ENCODE data around the gene PCDHA11.
"Not testable (repeated sequence)": the region's sequence is repeated elsewhere in the genome, so short reads cannot be mapped to it uniquely, and the experiment has no call there.

The PCDHA11 gene

DNA sequence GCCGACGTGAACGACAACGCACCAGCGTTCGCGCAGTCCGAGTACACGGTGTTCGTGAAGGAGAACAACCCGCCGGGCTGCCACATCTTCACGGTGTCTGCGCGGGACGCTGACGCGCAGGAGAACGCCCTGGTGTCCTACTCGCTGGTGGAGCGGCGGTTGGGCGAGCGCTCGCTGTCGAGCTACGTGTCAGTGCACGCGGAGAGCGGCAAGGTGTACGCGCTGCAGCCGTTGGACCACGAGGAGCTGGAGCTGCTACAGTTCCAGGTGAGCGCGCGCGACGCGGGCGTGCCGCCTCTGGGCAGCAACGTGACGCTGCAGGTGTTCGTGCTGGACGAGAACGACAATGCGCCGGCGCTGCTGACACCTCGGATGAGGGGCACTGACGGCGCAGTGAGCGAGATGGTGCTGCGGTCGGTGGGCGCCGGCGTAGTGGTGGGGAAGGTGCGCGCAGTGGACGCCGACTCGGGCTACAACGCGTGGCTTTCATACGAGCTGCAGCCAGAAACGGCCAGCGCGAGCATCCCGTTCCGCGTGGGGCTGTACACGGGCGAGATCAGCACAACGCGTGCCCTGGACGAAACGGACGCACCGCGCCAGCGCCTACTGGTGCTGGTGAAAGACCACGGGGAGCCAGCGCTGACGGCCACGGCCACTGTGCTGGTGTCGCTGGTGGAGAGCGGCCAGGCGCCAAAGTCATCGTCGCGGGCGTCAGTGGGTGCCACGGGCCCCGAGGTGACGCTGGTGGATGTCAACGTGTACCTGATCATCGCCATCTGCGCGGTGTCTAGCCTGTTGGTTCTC is 18.7 kb upstream of the PCDHA11 start:
- DNase-seq = not testable (repeated sequence)

DNA sequence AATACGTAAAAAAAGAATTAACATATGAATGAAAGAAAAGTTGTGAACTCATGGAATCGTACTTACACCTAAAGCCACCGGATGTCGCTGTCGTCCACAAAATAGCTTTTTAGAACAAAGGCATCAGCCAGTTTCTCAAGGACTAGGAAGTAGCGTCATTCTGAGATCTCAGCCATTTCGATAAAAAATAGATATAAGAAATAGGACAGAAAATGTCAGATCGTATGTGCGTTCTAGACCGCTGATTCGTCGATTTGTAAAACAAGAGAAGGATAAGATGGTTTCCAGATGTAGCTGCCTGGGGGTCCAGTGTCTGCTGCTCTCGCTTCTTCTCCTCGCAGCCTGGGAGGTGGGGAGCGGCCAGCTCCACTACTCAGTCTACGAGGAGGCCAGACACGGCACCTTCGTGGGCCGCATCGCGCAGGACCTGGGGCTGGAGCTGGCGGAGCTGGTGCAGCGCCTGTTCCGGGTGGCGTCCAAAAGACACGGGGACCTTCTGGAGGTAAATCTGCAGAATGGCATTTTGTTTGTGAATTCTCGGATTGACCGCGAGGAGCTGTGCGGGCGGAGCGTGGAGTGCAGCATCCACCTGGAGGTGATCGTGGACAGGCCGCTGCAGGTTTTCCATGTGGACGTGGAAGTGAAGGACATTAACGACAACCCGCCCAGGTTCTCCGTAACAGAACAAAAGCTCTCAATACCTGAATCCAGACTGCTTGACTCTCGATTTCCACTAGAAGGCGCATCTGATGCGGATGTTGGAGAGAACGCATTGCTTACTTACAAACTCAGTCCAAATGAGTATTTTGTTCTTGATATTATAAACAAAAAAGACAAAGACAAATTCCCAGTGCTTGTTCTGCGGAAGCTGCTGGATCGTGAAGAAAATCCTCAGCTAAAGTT is 12.7 kb upstream of the PCDHA11 start, which contains the start of gene PCDHA10:
Gene PCDHA10 (plus strand): TSS at position 126 of the 903 bp plus-strand sequence. CDS start 152 bp downstream, at position 278.
- DNase-seq = no peak

- DNase-seq = no peak
Observed at GRCh38 chr5:140857177-140857986, 11.4 kb upstream of the PCDHA11 start.

- no peak for DNase-seq
Observed at GRCh38 chr5:140857987-140858240, 10.8 kb upstream of the PCDHA11 start.

DNA sequence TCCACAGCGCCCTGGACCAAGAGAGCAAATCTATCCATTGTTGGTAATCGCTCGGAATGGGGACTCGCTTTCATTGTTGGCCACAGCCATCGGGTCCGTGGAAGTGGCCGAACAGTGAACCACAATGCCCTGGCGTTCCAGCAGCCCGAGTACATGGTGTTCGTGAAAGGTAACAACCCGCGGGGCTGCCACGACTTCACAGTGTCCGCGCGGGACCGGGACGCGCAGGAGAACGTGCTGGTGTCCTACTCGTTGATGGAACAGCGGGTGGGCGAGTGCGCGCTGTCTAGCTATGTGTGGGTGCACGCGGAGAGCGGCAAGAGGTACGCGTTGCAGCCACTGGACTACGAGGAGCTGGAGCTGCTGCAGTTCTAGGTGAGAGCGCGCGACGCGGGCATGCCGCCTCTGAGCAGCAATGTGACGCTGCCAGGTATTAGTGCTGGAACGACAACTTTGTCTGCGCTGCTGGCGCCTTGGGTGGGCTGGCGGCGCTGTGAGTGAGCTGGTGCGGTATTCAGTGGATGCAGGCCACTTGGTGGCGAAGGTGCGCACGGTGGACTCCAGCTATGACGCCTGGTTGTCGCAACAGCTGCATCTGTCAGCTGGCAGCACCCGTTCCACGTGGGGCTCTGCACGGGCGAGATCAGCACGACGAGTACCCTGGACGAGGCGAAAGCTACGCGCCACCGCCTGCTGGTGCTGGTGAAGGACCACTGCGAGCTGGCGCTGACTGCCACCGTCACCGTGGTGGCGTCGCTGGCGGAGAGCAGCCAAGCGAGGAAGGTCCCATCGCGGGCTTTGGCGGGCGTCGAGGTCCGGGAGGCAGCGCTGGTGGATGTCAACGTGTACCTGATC is 6.1 kb upstream of the PCDHA11 start:
- no peak for DNase-seq

- DNase-seq = no peak
Observed at GRCh38 chr5:140869555-140869886, 764 bp downstream of the PCDHA11 start.

DNA sequence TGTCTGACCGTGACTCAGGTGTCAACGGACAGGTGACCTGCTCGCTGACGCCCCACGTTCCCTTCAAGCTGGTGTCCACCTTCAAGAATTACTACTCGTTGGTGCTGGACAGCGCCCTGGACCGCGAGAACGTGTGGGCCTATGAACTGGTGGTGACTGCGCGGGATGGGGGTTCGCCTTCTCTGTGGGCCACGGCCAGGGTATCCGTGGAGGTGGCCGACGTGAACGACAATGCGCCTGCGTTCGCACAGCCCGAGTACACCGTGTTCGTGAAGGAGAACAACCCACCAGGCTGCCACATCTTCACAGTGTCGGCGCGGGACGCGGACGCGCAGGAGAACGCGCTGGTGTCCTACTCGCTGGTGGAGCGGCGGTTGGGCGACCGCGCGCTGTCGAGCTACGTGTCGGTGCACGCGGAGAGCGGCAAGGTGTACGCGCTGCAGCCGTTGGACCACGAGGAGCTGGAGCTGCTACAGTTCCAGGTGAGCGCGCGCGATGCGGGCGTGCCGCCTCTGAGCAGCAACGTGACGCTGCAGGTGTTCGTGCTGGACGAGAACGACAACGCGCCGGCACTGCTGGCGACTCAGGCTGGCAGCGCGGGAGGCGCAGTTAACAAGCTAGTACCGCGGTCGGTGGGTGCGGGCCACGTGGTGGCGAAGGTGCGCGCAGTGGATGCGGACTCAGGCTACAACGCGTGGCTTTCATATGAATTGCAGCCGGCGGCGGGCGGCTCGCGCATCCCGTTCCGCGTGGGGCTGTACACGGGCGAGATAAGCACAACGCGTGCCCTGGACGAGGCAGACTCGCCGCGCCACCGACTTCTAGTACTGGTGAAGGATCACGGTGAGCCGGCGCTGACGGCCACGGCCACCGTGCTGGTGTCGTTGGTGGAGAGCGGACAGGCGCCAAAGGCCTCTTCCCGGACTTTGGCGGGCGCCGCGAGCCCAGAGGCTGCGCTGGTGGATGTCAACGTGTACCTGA is 1.8 kb downstream of the PCDHA11 start:
- no peak for DNase-seq

DNA sequence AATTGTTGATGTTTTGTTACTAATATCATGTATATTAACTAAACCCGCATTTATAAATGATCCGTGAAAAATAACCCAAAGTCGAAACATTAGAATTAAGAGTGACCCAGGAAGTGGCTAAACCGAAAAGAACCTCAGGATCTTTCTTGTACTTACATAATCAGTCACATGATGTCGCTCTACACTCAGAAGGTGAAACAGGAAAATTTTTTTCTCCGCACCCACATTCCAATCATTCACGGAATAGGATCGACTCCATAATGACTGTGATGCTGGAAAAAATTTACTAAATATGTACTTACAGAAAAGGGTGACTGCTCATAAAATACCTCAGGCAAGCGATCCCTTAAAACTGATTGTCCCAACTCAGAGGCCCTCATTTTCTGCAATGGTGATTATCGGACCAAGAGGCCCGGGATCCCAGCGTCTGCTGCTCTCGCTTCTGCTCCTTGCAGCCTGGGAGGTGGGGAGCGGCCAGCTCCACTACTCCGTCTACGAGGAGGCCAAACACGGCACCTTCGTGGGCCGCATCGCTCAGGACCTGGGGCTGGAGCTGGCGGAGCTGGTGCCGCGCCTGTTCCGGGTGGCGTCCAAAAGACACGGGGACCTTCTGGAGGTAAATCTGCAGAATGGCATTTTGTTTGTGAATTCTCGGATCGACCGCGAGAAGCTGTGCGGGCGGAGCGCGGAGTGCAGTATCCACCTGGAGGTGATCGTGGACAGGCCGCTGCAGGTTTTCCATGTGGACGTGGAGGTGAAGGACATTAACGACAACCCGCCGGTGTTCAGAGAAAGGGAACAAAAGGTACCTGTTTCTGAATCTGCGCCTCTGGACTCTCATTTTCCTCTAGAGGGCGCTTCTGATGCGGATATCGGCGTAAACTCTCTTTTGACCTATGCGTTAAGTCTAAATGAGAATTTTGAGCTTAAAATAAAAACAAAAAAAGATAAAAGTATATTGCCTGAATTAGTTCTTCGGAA is 6.6 kb downstream of the PCDHA11 start, which contains the start of gene PCDHA12:
Gene PCDHA12 (plus strand): TSS at position 224 of the 981 bp plus-strand sequence. CDS start 165 bp downstream, at position 389.
- no peak for DNase-seq

DNA sequence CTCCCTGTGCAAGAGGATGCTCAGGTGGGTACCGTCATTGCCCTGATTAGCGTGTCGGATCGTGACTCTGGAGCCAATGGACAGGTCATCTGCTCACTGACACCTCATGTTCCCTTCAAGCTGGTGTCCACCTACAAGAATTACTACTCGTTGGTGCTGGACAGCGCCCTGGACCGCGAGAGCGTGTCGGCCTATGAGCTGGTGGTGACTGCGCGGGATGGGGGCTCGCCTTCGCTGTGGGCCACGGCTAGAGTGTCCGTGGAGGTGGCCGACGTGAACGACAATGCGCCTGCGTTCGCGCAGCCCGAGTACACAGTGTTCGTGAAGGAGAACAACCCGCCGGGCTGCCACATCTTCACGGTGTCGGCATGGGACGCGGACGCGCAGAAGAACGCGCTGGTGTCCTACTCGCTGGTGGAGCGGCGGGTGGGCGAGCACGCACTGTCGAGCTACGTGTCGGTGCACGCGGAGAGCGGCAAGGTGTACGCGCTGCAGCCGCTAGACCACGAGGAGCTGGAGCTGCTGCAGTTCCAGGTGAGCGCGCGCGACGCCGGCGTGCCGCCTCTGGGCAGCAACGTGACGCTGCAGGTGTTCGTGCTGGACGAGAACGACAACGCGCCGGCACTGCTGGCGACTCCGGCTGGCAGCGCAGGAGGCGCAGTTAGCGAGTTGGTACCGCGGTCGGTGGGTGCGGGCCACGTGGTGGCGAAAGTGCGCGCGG is 7.9 kb downstream of the PCDHA11 start:
- DNase-seq = not testable (repeated sequence)

DNA sequence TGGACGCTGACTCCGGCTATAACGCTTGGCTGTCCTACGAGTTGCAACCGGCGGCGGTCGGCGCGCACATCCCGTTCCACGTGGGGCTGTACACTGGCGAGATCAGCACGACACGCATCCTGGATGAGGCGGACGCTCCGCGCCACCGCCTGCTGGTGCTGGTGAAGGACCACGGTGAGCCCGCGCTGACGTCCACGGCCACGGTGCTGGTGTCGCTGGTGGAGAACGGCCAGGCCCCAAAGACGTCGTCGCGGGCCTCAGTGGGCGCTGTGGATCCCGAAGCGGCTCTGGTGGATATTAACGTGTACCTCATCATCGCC is 8.5 kb downstream of the PCDHA11 start:
- DNase-seq = no peak

DNA sequence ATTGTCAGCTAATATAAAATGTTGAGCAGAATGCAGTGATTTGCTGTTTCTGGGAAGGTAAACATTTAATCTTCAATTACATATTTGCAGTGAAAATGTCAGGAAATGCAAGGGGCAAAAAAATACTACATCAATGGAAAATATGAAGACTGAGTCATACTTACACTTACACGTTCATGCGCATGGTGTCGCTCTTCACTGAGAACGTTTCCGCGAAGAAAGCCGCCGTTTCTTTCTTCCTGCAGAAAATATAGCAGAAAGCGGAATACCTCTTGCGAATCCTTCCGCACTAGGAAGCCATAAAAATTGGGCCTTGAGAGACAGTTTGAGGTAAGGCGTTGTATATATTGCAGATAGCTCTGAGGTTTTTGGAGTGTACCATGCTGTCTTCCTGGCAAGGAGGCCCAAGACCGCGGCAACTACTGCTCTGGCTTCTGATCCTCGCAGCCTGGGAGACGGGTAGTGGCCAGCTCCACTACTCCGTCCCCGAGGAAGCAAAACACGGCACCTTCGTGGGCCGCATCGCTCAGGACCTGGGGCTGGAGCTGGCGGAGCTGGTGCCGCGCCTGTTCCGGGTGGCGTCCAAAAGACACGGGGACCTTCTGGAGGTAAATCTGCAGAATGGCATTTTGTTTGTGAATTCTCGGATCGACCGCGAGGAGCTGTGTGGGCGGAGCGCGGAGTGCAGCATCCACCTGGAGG is 13.3 kb downstream of the PCDHA11 start, which contains the start of gene PCDHA13:
Gene PCDHA13 (plus strand): TSS at position 236 of the 702 bp plus-strand sequence. CDS start 145 bp downstream, at position 381.
- DNase-seq = no peak

- no peak for DNase-seq
Observed at GRCh38 chr5:140882591-140882899, 13.8 kb downstream of the PCDHA11 start.

DNA sequence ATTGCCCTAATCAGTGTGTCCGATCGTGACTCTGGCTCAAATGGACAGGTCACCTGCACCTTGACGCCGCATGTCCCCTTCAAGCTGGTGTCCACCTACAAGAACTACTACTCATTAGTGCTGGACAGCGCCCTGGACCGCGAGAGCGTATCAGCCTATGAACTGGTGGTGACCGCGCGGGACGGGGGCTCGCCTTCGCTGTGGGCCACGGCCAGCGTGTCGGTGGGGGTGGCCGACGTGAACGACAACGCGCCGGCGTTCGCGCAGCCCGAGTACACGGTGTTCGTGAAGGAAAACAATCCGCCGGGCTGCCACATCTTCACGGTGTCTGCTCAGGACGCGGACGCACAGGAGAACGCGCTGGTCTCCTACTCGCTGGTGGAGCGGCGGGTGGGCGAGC is 14.6 kb downstream of the PCDHA11 start:
- DNase-seq = no peak

- no peak for DNase-seq
Observed at GRCh38 chr5:140883927-140884697, 15.4 kb downstream of the PCDHA11 start.

GRCh38 chr5:140916325-140916724 is 47.6 kb downstream of the PCDHA11 start:
- DNase-seq = no peak

Measured in activated CD4-positive, CD25-positive, alpha-beta regulatory T cell treated with anti-CD3 and anti-CD28 coated beads, Interleukin-2, amount 50 U/mL, for 72 hours (primary cell).